ENCODE results near the gene RPS6KC1. TPM values are rescaled to one million over a fixed set of nuclear protein-coding genes. Genes with fewer than 3 reads are reported as not detected.
A peak's percentile ranks its signal among the peaks of the same experiment; 100 is the strongest.

The RPS6KC1 gene
- total and polyA plus RNA-seq, 9 of the 15 experiments (the other 6 are each of a cell fraction or from before 2014, with no cell fraction given), result 4.3 to 34.6 (median 20.9) TPM

- TF ChIP-seq TAF15 (IDR thresholded peaks at IDR 0.05; ENCODE audit: low read depth, low read length) (no peak), BRCA1 (IDR thresholded peaks at IDR 0.05) (no peak), BRCA1 (CRISPR knock-in tag; IDR thresholded peaks at IDR 0.05) (no peak), FOXP4 (CRISPR knock-in tag; IDR thresholded peaks at IDR 0.05; ENCODE audit: borderline replicate concordance) (no peak), ZNF778 (CRISPR knock-in tag; IDR thresholded peaks at IDR 0.05) (no peak), ZNF324 (CRISPR knock-in tag; IDR thresholded peaks at IDR 0.05) (no peak), MAFG (tag; conservative IDR thresholded peaks at IDR 0.05) (0 out of 2 replicates have a peak, but pooled peaks have one; percentile 16), ZNF609 (CRISPR knock-in tag; IDR thresholded peaks at IDR 0.05; ENCODE audit: borderline replicate concordance) (no peak), PURB (CRISPR knock-in tag; IDR thresholded peaks at IDR 0.05; ENCODE audit: low read depth) (no peak), ZC3H11A (IDR thresholded peaks at IDR 0.05; ENCODE audit: low read depth, low read length) (no peak), ZNF280B (CRISPR knock-in tag; IDR thresholded peaks at IDR 0.05) (no peak), SMARCB1 (IDR thresholded peaks at IDR 0.05; ENCODE audit: insufficient read length, low read depth) (peak; percentile 77), PRMT5 (CRISPR knock-in tag; IDR thresholded peaks at IDR 0.05) (no peak), BRF2 (IDR thresholded peaks at IDR 0.05; ENCODE audit: borderline replicate concordance, insufficient read depth, insufficient read length) (no peak), SMAD1 (IDR thresholded peaks at IDR 0.05; ENCODE audit: low read depth, low read length, partially characterized antibody) (no peak), RBM25 (IDR thresholded peaks at IDR 0.05; ENCODE audit: low read depth, low read length, severe bottlenecking) (no peak), ZNF75A (CRISPR knock-in tag; IDR thresholded peaks at IDR 0.05) (no peak), FOS (IDR thresholded peaks at IDR 0.05; ENCODE audit: extremely low read depth, insufficient read length) (no peak)
Observed at GRCh38 chr1:213015099-213016050, 35.7 kb upstream of the RPS6KC1 start, which contains the start of gene ANGEL2 (continued).

Data from K562 (cell line).